MM.1S (cell line): ENCODE data around the gene CAPN10.
A peak's percentile ranks its signal among the peaks of the same experiment; 100 is the strongest.

Experiments used
- DNase-seq: peaks from one replicate; pipeline ENCODE4 v3.0.0-alpha.2; 2015
- H2AFZ ChIP-seq: fragments of 300-600 bp; sonication (generic); 2 replicates; pipeline ENCODE4 v1.6.0; 2016; ENCODE audit warnings: antibody characterized with exemption, low read length
- H3F3A ChIP-seq: fragments of 300-600 bp; sonication (generic); 2 replicates; pipeline ENCODE4 v1.6.1; 2016; ENCODE audit warnings: mild to moderate bottlenecking, antibody characterized with exemption, low read length, moderate library complexity, mixed read lengths; ENCODE audit not compliant: insufficient read depth
- H3K27ac ChIP-seq: fragments of 300-600 bp; sonication (generic); 2 replicates; pipeline ENCODE4 v1.5.1; 2016; ENCODE audit warnings: mild to moderate bottlenecking, low read length
- H3K27me3 ChIP-seq: fragments of 300-600 bp; sonication (generic); replicated peaks from 2 replicates; pipeline ENCODE4 v1.6.0; 2016; ENCODE audit warnings: low read length; ENCODE audit not compliant: insufficient read depth
- H3K36me3 ChIP-seq: fragments of 300-600 bp; sonication (generic); replicated peaks from 2 replicates; pipeline ENCODE4 v1.6.1; 2016; ENCODE audit warnings: mild to moderate bottlenecking, low read length, mixed read lengths; ENCODE audit not compliant: insufficient read depth
- H3K4me1 ChIP-seq: fragments of 300-600 bp; sonication (generic); 2 replicates; pipeline ENCODE4 v1.6.1; 2016; ENCODE audit warnings: low read length, mixed read lengths
- H3K4me2 ChIP-seq: fragments of 300-600 bp; sonication (generic); 2 replicates; pipeline ENCODE4 v1.6.0; 2016; ENCODE audit warnings: low read depth, low read length
- H3K4me3 ChIP-seq: fragments of 300-600 bp; sonication (generic); 2 replicates; pipeline ENCODE4 v1.5.1; 2016; ENCODE audit warnings: low read length, mixed read lengths
- H3K79me2 ChIP-seq: fragments of 300-600 bp; sonication (generic); 2 replicates; pipeline ENCODE4 v1.6.1; 2016; ENCODE audit warnings: mixed run types, low read length, mixed read lengths
- H3K9ac ChIP-seq: fragments of 300-600 bp; sonication (generic); 2 replicates; pipeline ENCODE4 v1.6.1; 2016; ENCODE audit warnings: low read length, mixed read lengths
- H3K9me2 ChIP-seq: fragments of 300-600 bp; sonication (generic); replicated peaks from 2 replicates; pipeline ENCODE4 v1.6.1; 2016; ENCODE audit warnings: mild to moderate bottlenecking, low read length, mixed read lengths; ENCODE audit not compliant: insufficient read depth
- H3K9me3 ChIP-seq: fragments of 300-600 bp; sonication (generic); replicated peaks from 2 replicates; pipeline ENCODE4 v1.6.1; 2016; ENCODE audit warnings: mild to moderate bottlenecking, low read length, mixed read lengths; ENCODE audit not compliant: insufficient read depth
- H4K20me1 ChIP-seq: fragments of 300-600 bp; sonication (generic); 2 replicates; pipeline ENCODE4 v1.6.1; 2016; ENCODE audit warnings: mild to moderate bottlenecking, low read length, moderate library complexity, mixed read lengths; ENCODE audit not compliant: insufficient read depth
- EZH2 ChIP-seq: fragments of 300-600 bp; sonication (generic); optimal IDR thresholded peaks from 2 replicates; pipeline ENCODE3; 2017; ENCODE audit warnings: low read depth, mild to moderate bottlenecking, antibody characterized with exemption, low read length, mixed read lengths
- EZH2phosphoT487 ChIP-seq: fragments of 300-600 bp; sonication (generic); IDR thresholded peaks from 2 replicates; pipeline ENCODE4 v1.6.1; 2018; ENCODE audit warnings: antibody characterized with exemption, low read length
- TF ChIP-seq, protein P1 (sequence below): fragments of 300-600 bp; sonication (generic); IDR thresholded peaks from 2 replicates; pipeline ENCODE4 v1.5.1; 2016; ENCODE audit warnings: antibody characterized with exemption, low read length, mixed read lengths

The CAPN10 gene

DNA sequence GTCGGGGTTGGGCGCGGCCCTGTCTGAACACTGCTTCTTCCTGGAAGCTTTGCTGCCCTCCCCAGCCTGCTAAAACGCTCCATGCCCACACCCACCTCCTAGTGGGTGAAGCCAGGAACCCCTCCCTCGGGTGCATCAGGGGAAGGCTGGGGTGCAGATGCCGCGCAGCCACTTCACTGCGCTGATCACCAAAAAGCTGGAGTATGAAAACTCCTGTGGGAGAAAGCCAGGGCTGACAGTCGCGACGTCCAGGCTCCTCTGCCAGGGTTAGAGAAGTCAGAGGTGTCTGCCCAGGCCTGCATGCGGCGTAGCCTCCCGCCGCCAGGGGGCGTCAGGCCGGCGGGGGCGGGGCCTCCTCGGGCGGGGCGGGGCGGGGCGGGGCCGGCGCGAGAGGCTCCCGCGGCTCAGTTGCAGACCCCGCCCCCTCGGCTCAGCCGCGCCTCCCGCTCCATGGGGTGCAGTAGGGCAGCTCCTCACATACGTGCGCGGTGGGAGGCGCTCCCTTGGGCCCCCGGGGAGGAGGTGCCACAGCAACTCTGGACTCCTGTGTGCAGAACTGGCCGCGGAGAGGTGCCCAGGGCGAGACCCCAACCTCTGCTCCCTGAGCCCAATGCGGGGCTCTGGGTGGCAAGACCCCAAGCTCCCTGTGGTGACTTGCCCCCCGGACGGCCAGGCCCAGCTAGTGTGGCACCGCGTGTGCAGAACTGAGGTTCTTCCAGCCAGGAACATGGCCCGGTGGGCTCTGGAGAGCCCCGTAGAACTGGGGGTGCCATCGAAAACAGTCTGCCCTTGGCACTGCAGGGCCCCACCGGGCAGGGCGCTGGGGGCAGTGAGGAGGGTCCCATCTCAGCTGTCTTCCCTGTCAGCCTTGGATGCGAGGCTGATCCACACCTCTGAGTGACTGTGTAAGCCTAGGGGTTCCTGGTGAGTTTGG, 20.1 kb upstream of the CAPN10 start:
- H3K36me3 ChIP-seq: no peaks in the 10 kb centered on the region
- peak overlapping the region; percentile 99 for H3K27ac ChIP-seq
- TF ChIP-seq, protein P1, sequence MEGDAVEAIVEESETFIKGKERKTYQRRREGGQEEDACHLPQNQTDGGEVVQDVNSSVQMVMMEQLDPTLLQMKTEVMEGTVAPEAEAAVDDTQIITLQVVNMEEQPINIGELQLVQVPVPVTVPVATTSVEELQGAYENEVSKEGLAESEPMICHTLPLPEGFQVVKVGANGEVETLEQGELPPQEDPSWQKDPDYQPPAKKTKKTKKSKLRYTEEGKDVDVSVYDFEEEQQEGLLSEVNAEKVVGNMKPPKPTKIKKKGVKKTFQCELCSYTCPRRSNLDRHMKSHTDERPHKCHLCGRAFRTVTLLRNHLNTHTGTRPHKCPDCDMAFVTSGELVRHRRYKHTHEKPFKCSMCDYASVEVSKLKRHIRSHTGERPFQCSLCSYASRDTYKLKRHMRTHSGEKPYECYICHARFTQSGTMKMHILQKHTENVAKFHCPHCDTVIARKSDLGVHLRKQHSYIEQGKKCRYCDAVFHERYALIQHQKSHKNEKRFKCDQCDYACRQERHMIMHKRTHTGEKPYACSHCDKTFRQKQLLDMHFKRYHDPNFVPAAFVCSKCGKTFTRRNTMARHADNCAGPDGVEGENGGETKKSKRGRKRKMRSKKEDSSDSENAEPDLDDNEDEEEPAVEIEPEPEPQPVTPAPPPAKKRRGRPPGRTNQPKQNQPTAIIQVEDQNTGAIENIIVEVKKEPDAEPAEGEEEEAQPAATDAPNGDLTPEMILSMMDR: peak; percentile 50
- TF ChIP-seq EZH2: no peak
- peaks cover 76% of the 10 kb centered on the region for H3K79me2 ChIP-seq
- DNase-seq: peak; percentile 94
- H3K9me3 ChIP-seq: no peaks in the 10 kb centered on the region
- H3K4me3 ChIP-seq: peak overlapping the region; percentile 70
- H3K4me2 ChIP-seq: peak overlapping the region; percentile 95
- H4K20me1 ChIP-seq: no peaks in the 10 kb centered on the region
- H3K9ac ChIP-seq: peak overlapping the region; percentile 83
- H3K27me3 ChIP-seq: no peaks in the 10 kb centered on the region
- H3K4me1 ChIP-seq: peaks cover 54% of the 10 kb centered on the region
- H3K9me2 ChIP-seq: no peaks in the 10 kb centered on the region
- peak overlapping the region; percentile 36; the same call in 1 of the 2 replicates for H2AFZ ChIP-seq
- H3F3A ChIP-seq: peaks cover 33% of the 10 kb centered on the region

DNA sequence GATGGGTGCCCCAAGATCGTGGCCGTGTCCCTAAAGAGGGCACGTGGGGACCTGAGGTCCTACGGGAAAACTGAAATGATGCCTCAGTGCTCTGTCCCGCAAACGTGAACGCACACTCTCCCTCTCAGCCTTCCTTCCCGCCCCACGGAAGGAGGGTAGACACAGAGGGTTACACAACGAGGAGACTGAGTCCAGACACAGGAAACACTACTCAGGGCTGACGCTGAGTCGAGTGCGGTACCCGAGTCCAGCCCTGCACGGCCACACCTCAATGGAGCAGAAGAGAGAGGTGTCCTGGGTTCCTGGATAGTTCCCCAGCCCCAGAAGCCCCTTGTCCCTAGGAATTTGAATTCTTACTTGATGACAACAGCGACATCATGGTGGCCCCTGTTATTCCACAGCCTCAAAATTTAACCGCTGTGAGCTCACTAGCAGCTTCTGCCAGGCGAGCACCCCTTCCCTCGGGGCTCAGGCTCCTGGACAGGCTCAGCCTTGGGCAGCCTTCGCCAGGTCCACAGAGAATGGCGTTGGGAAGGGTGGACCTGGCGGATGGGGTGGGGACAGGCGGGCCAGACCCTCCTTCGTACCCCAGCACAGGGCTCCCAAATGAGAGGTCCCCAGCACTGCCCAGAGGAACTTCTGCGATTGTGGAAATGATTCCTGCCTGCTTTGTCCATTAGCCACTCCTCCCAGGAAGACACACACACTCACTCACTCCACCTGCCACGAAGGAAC, 19.2 kb upstream of the CAPN10 start:
- no peak for TF ChIP-seq EZH2
- TF ChIP-seq, protein P1: no peak
- no peak for TF ChIP-seq EZH2phosphoT487
- Histone ChIP-seq H2AFZ (peak overlapping the region; percentile 58), H3K4me1 (peaks cover 53% of the 10 kb centered on the region), H3K9ac (peak overlapping the region; percentile 79), H3K4me2 (peak overlapping the region; percentile 95), H3K4me3 (peak overlapping the region; percentile 70), H4K20me1 (no peaks in the 10 kb centered on the region), H3K9me3 (no peaks in the 10 kb centered on the region), H3F3A (peaks cover 26% of the 10 kb centered on the region), H3K9me2 (no peaks in the 10 kb centered on the region), H3K36me3 (no peaks in the 10 kb centered on the region), H3K27me3 (no peaks in the 10 kb centered on the region), H3K79me2 (peaks cover 79% of the 10 kb centered on the region), H3K27ac (peak overlapping the region; percentile 81)
- DNase-seq: no peak

DNA sequence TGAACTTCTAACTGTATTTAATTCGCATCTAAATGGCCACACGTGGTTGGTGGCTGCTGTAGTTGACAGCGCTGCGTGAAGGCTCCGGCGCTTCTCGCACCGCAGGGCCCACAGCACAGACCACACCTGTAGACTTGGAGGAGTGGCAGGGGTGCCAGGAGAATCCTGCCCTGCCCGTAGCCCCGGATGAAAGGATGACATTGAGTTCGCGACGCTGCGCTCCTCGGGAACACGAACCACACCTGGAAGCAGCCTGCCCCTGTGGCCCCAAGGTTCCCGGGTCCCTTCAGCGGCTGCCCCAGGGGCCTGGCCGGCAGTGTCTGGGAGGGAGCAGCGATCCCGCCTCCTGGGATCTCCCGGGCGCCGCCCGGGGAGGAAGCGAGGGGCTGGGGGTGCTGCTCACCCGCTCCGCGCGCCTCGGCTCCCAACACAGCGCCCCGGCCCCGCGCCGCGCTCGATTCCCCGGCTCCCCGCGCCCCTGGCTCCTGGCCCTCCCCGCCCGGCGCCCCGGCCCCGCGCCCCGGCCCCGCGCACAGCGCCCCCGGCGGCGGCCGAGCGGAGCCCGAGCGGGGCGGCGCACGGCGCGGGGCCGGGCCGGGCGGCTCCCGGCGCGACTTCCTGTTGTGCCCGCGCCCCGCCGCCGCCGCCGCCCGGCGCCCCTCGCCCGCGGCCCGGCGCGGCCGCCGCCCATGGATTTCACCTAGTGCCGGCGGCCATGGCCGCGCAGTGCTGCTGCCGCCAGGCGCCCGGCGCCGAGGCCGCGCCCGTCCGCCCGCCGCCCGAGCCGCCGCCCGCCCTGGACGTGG, 18.5 kb upstream of the CAPN10 start, which contains the start of gene RNPEPL1:
Gene RNPEPL1 (plus strand): TSS at position 613 of the 806 bp plus-strand sequence. CDS start 103 bp downstream, at position 716.
- DNase-seq: peak; percentile 60
- H3K9me2 ChIP-seq: no peaks in the 10 kb centered on the region
- H3K4me2 ChIP-seq: peak within 1 kb of the TSS; percentile 95
- H3K4me1 ChIP-seq: peaks cover 45% of the 10 kb centered on the region
- peak within 1 kb of the TSS; percentile 83 for H3K4me3 ChIP-seq
- H3K27ac ChIP-seq: peak within 1 kb of the TSS; percentile 81
- peak within 1 kb of the TSS; percentile 58 for H2AFZ ChIP-seq
- no peaks in the 10 kb centered on the region for H4K20me1 ChIP-seq
- H3K79me2 ChIP-seq: peaks cover 79% of the 10 kb centered on the region
- H3K27me3 ChIP-seq: no peaks in the 10 kb centered on the region
- TF ChIP-seq EZH2phosphoT487 (no peak), EZH2 (no peak)
- TF ChIP-seq, protein P1: no peak
- no peaks in the 10 kb centered on the region for H3K9me3 ChIP-seq
- H3F3A ChIP-seq: peaks cover 23% of the 10 kb centered on the region
- H3K9ac ChIP-seq: peak within 1 kb of the TSS; percentile 79
- H3K36me3 ChIP-seq: no peaks in the 10 kb centered on the region
